A673 (cell line): ENCODE data around the gene IL15RA.

Experiments used
- CTCF ChIP-seq: fragments of 300-800, 200-600 bp; sonication (generic); conservative IDR thresholded peaks from 2 replicates; pipeline ENCODE4 v1.5.1; 2017; ENCODE audit warnings: low read depth, mild to moderate bottlenecking, antibody characterized with exemption, low read length, moderate library complexity, mixed read lengths
- EZH2 ChIP-seq: fragments of 200-600 bp; sonication (generic); IDR thresholded peaks from 2 replicates; pipeline ENCODE4 v1.6.1; 2017; ENCODE audit warnings: borderline replicate concordance, low read depth, mild to moderate bottlenecking, mixed read lengths, antibody characterized with exemption, low read length; ENCODE audit not compliant: poor library complexity, severe bottlenecking

DNA sequence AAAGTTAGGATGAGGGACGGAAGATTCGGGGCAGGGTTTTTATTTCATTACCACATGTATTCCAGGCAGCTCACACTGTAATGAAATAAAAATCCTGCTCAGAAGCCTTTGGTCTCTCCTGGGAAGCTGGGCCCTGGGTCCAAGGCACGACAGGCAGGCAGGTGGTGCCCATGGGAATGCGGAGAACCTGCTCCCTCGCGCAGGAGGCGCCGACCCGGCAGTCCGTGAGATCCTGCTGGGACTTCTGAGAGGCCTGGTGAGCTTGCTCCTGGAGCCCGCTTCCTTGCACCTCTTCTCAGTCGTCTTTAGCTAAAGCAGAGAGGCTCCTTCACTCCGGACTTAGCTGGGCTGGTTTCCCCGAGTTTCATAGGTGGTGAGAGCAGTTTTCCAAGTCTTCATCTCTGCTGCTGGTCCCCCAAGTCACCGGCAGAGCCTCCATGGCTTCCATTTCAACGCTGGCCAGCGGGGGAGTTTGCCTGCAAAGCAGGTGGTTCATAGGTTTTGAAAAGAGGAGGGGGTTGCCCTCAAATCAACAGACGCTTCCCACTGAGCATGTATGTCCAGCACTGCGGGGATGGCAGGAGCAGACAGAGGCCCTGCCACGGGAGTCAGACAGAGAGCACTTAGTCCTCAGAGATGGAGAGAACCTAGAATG lies 24.5 kb downstream of the IL15RA start:
- no peak for TF ChIP-seq CTCF
- TF ChIP-seq EZH2: no peak
